GM19463 (cell line): ENCODE measurements around the gene SYTL3.
"Not testable (repeated sequence)": the region's sequence is repeated elsewhere in the genome, so short reads cannot be mapped to it uniquely, and the experiment has no call there.

Experiments used
- ATAC-seq: cut with Tn5 transposase; IDR thresholded peaks from one replicate; pipeline ENCODE4 v1.9.1; 2021; ENCODE audit warnings: mild to moderate bottlenecking, moderate library complexity; ENCODE audit not compliant: unreplicated experiment

SYTL3 gene

DNA sequence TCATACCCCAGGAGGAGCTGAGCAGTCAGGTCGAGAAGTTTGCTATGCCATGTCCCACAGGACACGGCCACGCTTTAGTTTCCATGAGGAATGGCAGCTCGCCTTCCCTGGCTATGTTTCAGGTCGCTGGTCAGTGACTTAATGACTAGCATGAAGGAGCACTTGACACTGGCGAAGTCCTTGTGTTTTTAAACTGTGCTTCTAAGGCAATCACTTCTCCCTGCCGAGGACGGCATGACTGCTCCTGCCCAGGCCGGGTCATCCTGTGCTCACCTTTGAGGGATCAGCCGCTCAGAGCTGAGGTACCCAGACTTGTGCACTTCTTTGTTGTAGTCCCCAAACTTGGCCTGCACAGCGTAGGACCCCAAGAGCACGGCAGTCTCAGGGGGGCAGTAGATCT, 135.2 kb downstream of the SYTL3 start:
- ATAC-seq = no peak

DNA sequence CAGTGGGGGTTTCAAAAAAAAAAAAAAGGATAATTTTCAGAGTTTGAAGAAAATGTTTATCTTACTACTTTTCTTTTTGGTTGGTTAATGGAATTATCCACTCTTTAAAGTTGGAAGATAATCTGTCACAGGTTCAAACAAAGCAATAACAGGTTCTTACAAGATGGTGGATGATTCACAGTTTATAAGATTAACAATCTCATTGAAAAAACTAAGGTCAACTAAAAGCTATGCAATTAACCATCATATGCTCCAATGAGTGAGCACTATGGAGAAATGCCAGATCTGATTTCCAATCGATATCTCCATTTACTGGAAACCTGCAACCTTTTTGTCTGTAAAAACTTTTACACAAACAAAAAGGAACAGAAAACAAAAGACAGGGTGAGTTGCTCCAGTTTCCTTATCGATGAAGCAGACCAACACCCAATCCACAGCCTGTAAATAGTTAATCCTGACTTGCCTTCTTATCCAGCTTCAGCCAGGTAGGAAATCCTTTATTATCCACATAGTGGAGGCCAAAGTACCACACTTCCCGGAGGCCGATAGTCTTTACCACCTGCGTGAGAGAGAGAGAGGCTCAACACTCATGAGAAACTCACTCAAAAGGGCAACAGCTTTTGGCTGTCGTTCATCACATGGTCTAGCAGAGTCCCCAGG, 136.9 kb downstream of the SYTL3 start:
- no peak for ATAC-seq

DNA sequence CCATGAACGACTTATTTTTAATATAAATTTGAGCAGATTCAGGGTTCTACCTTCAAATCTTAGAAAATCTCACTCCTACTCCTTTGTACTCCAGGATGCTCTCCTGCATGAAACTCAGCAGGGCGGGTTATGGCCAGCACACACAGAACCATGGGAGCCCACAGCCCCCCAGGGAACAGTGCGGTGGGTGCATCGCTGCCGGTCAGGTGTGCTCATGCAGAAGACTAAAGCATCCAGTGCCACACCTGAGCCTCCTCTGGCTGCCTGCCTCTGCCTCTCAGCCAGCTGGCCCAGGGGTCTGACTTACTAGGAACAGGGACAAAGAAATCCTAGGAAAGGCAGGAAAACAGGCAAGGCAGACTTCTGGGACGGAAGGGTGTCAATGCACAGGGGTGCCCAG, 137.5 kb downstream of the SYTL3 start:
- ATAC-seq = no peak

DNA sequence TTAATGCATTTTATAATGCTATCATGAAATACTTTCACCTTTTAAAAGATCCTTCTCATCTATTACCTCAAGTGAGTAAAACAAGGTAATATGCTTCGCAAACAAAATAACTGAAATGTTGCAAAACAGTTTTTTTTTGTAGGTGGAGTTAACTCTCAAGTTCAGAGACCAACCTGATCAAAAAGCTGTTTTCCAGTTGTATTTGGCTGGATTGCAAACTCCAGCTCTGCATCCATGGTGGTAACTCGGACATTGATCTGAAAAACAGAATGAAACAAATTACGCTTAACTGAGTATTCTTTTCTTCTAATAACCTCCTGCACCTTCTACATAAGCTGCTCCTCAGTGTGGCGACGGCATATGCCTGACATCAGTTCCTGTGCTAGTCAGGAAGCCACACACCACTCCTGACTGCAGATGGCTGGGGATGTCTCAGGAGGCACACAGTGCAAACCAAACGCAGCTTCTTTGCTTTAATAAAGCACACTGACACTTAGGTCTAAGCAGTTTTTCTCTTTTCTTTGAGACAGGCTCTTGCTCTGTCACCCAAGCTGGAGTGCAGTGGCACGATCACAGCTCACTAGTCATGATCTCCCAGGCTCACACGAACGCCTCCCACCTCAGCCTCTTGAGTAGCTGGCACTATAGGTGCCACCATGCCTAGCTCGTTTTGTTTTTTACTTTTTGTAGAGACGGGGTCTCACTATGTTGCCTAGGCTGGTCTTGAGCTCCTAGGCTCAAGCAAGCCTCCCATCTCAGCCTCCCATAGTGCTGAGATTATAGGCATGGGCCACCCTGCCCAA, 139.5 kb downstream of the SYTL3 start:
- ATAC-seq = no peak

DNA sequence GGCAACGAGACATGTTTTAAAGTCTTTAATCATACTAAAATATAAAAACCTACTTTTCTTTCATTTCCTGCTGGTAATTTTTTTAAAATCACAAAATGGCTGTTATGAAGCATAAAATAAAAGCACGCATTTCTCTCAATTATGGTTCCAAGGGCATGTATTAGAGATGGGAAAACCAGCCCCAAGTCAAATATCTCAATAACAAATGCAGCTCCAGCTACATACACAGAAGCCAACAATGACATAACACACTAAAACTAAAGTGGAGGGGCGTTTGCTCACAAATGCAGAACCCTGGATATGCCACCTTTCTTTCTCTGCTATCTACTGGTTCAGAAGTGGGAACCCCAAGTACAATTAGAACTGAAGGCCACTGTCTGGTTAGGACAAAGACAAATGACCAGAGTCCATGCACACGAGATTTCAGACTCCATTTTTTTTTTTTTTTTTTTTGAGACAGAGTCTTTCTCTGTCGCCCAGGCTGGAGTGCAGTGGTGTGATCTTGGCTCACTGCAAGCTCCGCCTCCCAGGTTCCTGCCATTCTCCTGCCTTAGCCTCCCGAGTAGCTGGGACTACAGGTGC, 141.5 kb downstream of the SYTL3 start:
- no peak for ATAC-seq

DNA sequence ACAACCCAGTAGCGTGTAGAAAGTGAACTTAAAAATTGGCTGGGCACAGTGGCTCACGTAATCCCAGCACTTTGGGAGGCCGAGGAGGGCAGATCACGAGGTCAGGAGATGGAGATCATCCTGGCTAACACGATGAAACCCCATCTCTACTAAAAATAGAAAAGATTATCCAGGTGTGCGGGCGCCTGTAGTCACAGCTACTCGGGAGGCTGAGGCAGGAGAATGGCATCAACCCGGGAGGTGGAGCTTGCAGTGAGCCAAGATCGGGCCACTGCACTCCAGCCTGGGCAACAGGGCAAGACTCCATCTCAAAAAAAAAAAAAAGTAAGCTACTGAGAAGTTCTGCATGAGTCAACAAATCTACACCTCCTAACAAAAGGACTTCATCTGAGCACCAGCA, 142.7 kb downstream of the SYTL3 start:
- ATAC-seq = not testable (repeated sequence)

DNA sequence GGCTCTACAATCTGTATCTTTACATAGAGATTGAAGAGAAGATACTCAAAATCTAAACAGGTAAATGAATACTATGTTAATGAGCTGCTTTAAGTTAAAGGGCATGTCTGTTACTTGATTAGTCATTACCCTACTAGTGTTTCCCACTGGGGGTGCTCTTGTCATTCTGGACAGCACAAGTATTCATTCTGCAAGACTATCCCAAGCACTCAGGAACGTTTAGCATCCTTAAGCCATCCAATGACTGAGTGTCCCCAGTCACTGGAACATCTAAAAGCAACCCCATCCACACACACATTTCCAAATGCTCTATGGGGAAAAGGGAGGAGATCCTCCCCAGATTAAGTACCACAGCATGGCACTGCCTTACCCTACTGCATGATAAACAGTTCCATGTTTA, 143.6 kb downstream of the SYTL3 start:
- ATAC-seq = peak; percentile 57

DNA sequence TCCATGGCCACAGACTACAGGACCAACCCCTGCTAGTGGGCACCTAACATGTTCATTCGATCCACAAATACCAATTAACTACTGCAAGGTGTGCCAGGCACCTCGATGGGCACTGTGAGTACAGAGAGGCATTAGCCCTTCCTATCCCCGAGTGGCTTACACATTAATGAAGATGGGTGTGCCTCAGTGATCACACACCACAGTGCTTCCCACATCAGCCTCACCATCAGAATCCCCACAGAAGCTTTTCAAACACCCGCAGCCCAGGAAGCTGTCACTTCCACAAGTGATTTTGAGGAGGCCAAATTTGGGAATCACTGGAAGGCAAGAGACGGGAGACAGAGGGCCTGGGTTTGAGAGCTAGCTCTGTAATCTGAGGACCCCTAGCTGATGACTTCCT, 145.7 kb downstream of the SYTL3 start:
- no peak for ATAC-seq

DNA sequence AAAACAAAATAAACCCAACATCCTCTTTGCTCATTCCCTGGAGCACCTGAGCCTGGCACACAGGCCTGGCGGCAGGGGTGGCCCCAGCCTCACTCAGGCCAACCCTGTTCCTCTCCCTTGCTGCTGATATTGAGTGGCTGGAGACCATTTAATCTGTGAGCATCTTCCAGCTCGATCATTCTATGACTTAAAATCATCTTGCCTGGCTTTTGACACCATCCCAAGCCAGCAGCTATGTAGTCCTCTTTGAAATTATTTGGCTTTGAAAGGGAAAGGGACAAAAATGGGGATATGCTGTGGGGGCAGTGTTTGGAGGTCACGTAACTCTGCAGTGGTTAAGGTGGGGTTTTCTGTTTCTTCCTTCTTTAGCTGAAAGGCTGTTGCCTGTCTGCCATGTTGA, 146.5 kb downstream of the SYTL3 start:
- ATAC-seq = no peak

DNA sequence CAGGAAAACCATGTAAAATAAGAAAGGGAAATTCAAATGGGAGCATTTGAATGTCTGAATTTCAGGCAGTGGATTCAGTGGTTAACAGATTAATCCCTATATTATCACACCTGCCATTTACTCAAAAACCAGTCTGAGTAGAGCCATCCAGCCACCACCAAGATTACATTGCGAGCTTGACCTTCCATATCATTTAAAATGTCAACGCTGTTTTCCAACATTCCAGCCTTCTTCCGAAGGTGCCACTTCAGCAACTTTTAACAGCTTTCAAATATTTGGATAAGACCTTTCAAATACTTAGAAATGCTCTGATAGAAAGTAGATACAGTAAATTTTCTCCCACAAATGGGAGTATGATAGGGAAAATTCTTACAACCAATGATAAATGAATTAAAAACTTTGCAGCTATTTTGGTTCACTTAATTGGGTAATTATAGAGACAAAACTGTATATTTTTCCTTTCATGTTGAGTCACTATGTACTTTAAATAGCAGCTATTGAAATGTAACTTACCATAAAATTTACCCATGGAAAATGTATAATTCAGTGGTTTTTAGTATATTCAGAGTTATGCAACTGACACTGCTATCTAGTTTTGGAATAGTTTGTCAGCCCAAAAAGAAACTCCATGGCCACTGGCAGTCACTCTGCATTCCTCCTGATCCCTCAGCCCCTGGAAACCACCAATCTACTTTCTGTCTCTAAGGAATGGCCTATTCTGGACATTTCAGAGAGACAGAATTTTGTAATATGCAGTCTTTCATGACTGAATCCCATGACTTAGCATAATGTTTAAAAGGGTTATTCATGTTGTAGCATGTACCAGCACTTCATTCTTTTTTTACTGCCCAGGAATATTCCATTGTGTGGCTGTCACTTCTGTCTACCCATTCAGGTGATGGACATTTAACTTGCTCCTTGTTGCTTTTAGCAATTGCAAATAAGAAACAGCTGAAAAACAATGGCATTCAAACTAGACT, 147.8 kb downstream of the SYTL3 start:
- ATAC-seq = no peak

DNA sequence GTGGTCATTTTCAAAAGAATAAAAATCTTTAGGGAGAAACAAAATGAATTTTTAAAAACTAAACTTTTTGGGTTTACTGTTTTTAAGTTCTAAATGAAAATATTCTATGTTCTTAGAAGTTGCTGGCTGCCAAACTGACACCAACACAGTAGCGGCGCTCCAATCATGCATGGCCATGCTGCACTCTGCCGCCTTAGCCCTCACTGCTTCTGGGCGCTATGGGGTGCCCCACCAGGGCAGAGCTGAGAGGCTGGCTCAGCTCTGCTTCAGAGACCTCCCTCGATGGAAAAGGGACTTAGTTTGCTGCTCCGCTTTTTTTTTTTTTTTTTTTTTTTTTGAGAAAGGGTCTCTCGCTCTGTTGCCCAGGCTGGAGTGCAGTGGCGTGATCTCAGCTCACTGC, 148.5 kb downstream of the SYTL3 start:
- no peak for ATAC-seq

DNA sequence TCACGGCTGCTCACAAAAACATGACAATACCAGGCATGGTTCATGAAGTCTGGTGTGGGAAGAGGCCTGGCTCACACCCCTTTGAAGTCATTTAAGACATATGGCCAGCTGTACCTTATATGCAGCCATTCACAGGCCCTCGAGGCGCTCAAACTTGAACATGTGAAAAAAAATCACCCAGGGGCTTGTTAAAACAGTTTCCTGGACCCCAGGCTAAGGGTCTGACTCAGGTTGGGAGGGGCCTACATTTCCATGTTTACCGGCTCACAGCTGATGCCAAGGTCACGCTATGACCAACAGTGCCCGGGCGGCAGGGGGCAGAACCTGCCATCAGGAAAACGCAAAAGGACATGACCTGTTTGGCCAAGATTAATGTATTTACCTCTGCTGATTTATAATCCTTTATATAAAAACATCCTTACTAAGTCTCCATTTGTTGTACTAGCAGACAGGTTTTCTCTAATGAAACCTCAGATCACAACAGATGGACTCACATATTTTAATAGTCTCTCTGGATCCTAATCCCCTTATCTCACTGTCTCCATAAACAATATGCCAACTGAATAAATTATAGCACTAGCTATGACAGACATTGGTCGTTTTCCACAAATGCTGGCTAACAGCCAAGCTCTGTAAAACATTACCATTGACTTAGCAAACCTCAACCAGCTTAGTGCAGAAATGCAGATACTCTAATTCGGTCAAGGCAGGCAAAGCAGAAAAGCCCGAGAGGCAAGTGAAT, 149.4 kb downstream of the SYTL3 start:
- ATAC-seq = no peak

DNA sequence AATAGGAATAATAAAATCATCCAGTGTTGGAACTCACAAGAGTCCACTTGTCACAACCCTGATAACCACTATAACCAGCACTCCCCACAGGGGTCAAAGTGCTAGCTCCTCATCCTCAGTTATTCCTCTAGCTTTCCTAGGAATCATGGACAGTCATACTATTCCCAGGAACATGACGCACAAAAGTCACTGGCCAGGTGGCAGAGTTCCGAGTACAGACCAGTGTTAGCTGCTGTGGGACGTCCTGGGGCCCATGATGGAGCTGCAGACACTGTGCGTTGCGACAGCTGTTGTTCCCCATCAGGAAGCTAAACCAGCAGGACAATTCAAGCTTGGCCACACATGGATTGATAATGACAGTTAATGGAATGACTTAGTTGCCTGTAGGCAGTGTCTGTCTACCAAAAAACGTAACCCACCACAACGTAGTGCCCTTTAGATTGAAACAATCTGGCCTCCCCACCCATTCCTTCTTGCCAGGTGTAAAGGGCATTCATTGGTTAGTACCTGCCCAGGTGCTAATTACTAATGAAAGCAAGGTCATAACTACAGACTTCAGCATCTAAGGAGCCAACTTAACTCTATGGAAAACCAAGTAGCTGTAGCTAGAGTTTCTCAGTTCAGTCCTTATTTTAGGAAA, 151.9 kb downstream of the SYTL3 start:
- ATAC-seq = no peak

DNA sequence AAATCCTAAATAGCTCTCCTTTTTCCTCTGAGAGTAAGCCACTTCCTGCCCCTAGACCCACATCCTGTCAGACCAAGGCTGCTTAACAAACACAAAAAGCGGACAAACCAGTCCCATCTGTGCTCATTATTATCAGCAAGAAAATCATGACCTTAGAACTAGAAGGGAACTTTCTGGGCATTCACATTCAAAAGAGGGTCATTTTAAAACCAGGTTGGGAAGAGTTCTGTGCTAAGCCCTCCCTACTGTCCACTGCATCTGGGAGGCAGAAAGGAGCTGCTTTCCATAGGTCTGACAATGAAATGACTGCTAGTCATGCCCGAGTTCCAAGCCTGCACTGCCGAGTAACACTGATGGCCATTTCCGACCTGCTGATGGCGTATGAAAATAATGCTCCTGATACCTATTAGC, 153.9 kb downstream of the SYTL3 start:
- peak; percentile 70 for ATAC-seq

DNA sequence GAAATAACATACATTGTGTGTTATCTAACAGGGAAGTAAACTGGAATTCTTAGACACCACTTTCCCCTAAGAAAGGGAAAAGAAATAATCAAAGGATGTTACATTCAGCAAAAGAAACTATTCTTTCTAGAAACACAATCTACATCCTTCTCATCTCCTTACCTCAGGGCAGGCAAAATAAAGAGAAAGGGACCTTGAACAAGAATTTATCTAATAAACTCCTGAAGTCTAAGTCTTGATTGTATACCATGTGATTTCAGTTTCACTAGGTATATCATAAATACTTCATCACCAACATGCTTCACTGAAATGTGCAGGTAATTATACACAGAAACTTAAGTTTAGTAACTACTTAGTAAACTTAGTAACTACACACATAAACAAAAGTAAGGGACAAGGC, 154.4 kb downstream of the SYTL3 start:
- ATAC-seq = no peak

DNA sequence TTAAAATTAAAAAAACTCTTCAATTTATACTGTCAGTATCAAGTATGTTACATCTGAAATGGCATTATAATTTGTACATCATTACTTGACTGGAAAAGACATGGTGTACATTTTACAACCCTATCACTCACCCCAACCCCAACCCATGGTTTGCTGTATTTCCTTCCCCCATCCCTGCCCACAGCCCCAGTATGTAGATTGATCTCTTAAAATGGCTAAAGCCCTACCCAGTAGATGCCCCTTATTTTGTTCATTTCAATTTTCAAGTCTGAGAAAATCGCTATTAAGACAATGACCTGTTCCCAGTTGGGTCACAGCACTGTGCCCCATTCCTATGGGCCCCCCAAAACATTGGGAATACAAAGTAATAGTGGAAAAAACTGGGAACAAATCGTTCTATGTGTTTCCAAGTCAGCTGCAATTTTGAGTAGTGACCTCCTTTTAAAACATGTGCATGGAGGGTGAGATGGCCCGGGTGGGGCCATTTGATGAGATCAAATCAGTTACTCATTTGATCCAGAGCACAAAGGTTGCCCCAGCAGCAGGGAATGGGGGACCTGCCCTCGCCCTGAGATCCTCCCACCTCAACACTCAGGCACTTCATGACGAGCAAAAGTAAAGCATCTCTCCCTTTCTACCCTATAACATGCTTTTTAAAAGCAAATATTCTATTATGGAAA, 156.0 kb downstream of the SYTL3 start:
- ATAC-seq = no peak

DNA sequence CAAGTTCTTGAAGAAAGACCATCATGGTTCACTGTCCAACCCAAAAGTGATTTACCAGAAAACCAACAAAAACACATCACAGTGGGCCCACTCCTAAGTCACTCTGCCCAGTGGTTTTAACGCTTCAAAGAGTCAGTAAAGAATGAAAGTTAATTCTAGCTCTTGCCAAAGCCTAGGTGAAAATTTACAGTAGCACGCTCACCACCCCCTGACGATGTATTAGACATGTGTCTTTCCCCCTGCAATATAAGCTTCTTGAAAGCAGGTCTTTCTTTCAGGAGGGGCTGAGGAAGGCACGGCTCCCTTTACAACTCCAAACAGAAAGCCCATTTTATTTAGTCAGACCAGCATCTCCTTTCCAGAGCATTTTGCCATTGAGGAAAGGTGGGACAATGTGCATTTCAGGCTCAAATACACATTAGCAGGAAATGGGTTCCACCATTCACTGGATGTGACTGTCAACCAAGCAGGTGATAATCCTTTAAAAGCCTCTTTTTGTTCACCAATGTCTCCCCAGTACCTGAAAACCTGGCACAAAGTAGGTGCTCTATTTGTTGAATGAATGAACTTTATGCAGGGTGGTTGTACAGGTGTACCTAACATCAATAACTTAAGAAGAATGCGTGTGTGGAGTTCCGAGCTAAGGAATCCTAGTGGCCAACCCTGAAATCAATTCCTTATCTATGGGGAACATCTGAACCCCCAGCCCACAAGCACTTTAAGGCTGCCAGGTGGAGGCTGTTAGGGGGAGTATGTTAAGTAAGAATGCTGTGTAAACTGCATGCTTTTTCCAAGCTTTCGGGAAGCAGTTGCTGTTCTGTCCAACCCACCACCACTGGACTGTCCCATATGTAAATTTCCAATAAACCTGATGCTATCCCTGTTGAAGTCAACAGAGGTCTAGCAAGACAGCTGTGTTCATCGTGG, 157.9 kb downstream of the SYTL3 start:
- no peak for ATAC-seq

DNA sequence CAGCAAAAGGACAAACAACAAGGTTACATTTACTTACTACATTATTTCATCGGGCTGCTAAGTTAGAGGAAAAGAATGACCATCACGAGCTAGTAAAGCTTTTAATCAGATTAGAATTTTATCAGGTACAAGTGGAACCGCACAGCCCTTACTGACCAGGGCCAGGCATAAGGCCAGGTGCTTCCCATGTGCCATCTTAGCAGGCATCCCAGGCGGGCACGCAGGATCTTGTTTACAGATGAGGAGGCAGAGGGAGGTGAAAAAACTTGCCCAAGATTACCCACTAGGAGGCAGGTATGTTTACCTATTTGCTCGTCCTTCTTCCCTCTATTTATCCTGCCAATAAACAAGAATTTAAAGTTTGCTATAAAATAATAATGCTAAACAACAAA, 158.6 kb downstream of the SYTL3 start:
- no peak for ATAC-seq
